H9 (cell line): ENCODE results near the gene FBXO31. TPM values are rescaled to one million over a fixed set of nuclear protein-coding genes. Genes with fewer than 3 reads are reported as not detected.

Source experiments
- DNase-seq: peaks from one replicate; pipeline ENCODE4 v3.0.0-alpha.2; 2017
- H2AFZ ChIP-seq: one replicate; pipeline ENCODE4 v1.6.1; 2013; ENCODE audit warnings: mild to moderate bottlenecking, low read length, control low read depth, moderate library complexity
- H2AK5ac ChIP-seq: 2 replicates; pipeline ENCODE4 v1.6.1; 2013; ENCODE audit warnings: low read length, control low read depth, mixed read lengths; ENCODE audit not compliant: insufficient read length
- H2BK120ac ChIP-seq: one replicate; pipeline ENCODE4 v1.6.1; 2013; ENCODE audit warnings: low read depth, mild to moderate bottlenecking, low read length, control low read depth, inconsistent platforms; ENCODE audit not compliant: poor library complexity, severe bottlenecking
- H2BK12ac ChIP-seq: 2 replicates; pipeline ENCODE4 v1.6.1; 2013; ENCODE audit warnings: low read length, control low read depth, mixed read lengths, low read depth; ENCODE audit not compliant: insufficient read length
- H2BK15ac ChIP-seq: 2 replicates; pipeline ENCODE4 v1.6.1; 2013; ENCODE audit warnings: low read depth, low read length, control low read depth
- H2BK20ac ChIP-seq: one replicate; pipeline ENCODE4 v1.6.1; 2013; ENCODE audit warnings: low read depth, mild to moderate bottlenecking, low read length, control low read depth, inconsistent platforms; ENCODE audit not compliant: poor library complexity, severe bottlenecking
- H2BK5ac ChIP-seq: 2 replicates; pipeline ENCODE4 v1.6.1; 2013; ENCODE audit warnings: low read length, control low read depth, mixed read lengths; ENCODE audit not compliant: insufficient read length
- H3K14ac ChIP-seq: 2 replicates; pipeline ENCODE4 v1.6.1; 2013; ENCODE audit warnings: low read length, control low read depth; ENCODE audit not compliant: insufficient read depth
- H3K18ac ChIP-seq: 2 replicates; pipeline ENCODE4 v1.6.1; 2013; ENCODE audit warnings: low read depth, mild to moderate bottlenecking, mixed read lengths, low read length, control low read depth; ENCODE audit not compliant: insufficient read length
- H3K23ac ChIP-seq: 2 replicates; pipeline ENCODE4 v1.6.1; 2013; ENCODE audit warnings: low read length, control low read depth, mixed read lengths, low read depth; ENCODE audit not compliant: insufficient read length
- H3K23me2 ChIP-seq: 2 replicates; pipeline ENCODE4 v1.6.1; 2013; ENCODE audit warnings: low read depth, mild to moderate bottlenecking, mixed read lengths, low read length, control low read depth; ENCODE audit not compliant: insufficient read length, poor library complexity, severe bottlenecking
- H3K27ac ChIP-seq: 2 replicates; pipeline ENCODE4 v1.5.1; 2013; ENCODE audit warnings: low read length, control low read depth, mixed read lengths, low read depth; ENCODE audit not compliant: insufficient read length
- H3K27me3 ChIP-seq: 2 replicates; pipeline ENCODE4 v1.6.1; 2013; ENCODE audit warnings: low read length, control low read depth, inconsistent platforms; ENCODE audit not compliant: insufficient read depth
- H3K4ac ChIP-seq: 2 replicates; pipeline ENCODE4 v1.6.1; 2013; ENCODE audit warnings: low read depth, mild to moderate bottlenecking, control low read depth, inconsistent platforms, low read length, moderate library complexity
- H3K4me1 ChIP-seq: 2 replicates; pipeline ENCODE4 v1.6.1; 2013; ENCODE audit warnings: low read length, control low read depth, inconsistent platforms; ENCODE audit not compliant: insufficient read depth
- H3K4me2 ChIP-seq: 2 replicates; pipeline ENCODE4 v1.6.1; 2013; ENCODE audit warnings: low read length, control low read depth, mixed read lengths; ENCODE audit not compliant: insufficient read length, insufficient read depth
- H3K56ac ChIP-seq: 2 replicates; pipeline ENCODE4 v1.6.1; 2013; ENCODE audit warnings: low read depth, mild to moderate bottlenecking, mixed read lengths, low read length, control low read depth; ENCODE audit not compliant: insufficient read length
- H3K79me1 ChIP-seq: 2 replicates; pipeline ENCODE4 v1.6.1; 2013; ENCODE audit warnings: low read depth, mild to moderate bottlenecking, moderate library complexity, low read length, control low read depth, inconsistent platforms; ENCODE audit not compliant: insufficient read depth, poor library complexity, severe bottlenecking
- H3K79me2 ChIP-seq: 2 replicates; pipeline ENCODE4 v1.6.1; 2013; ENCODE audit warnings: low read length, control low read depth, inconsistent platforms; ENCODE audit not compliant: insufficient read depth
- H3K9ac ChIP-seq: 2 replicates; pipeline ENCODE4 v1.6.1; 2013; ENCODE audit warnings: low read length, control low read depth, mixed read lengths; ENCODE audit not compliant: insufficient read length; ENCODE audit errors: extremely low read depth
- H3K9me3 ChIP-seq: one replicate; pipeline ENCODE4 v1.6.1; 2013; ENCODE audit warnings: low read depth, low read length, inconsistent platforms; ENCODE audit not compliant: control insufficient read depth
- H3T11ph ChIP-seq: one replicate; pipeline ENCODE4 v1.6.1; 2013; ENCODE audit warnings: mild to moderate bottlenecking, low read length, control low read depth, inconsistent platforms
- H4K20me1 ChIP-seq: one replicate; pipeline ENCODE4 v1.6.1; 2013; ENCODE audit not compliant: control insufficient read depth, insufficient read length, insufficient read depth
- H4K5ac ChIP-seq: 2 replicates; pipeline ENCODE4 v1.6.1; 2013; ENCODE audit warnings: low read depth, mild to moderate bottlenecking, mixed read lengths, low read length, control low read depth; ENCODE audit not compliant: insufficient read length
- H4K8ac ChIP-seq: replicated peaks from 2 replicates; pipeline ENCODE4 v1.6.1; 2013; ENCODE audit warnings: low read length, control low read depth, mixed read lengths, low read depth; ENCODE audit not compliant: insufficient read length
- H4K91ac ChIP-seq: 2 replicates; pipeline ENCODE4 v1.6.1; 2013; ENCODE audit warnings: low read depth, mild to moderate bottlenecking, moderate library complexity, mixed read lengths, low read length, control low read depth; ENCODE audit not compliant: insufficient read length
- H3K27ac Mint-ChIP-seq, 3 experiments: 2 replicates in 2 of 3; 3 replicates in 1 of 3; pipeline ENCODE4 v1.8.0; 2020 to 2021; ENCODE audit warnings: mixed read lengths in 3 of 3, mild to moderate bottlenecking in 1 of 3, moderate library complexity in 1 of 3
- H3K27me3 Mint-ChIP-seq: 2 replicates; pipeline ENCODE4 v1.8.0; 2021; ENCODE audit warnings: low read depth, mild to moderate bottlenecking, moderate library complexity, mixed read lengths
- H3K36me3 Mint-ChIP-seq, 3 experiments: 2 replicates in 2 of 3; 3 replicates in 1 of 3; pipeline ENCODE4 v1.8.0; 2020 to 2021; ENCODE audit warnings: low read depth in 3 of 3, mixed read lengths in 3 of 3; ENCODE audit not compliant: insufficient read depth in 1 of 3
- H3K4me1 Mint-ChIP-seq, 2 experiments: 2 replicates each; pipeline ENCODE4 v1.8.0; 2020; ENCODE audit warnings: mixed read lengths in 2 of 2
- H3K4me3 Mint-ChIP-seq, 2 experiments: 2 replicates in 1 of 2; 3 replicates in 1 of 2; pipeline ENCODE4 v1.8.0; 2020 to 2021; ENCODE audit warnings: mild to moderate bottlenecking in 2 of 2, mixed read lengths in 2 of 2, moderate library complexity in 1 of 2
- H3K9me3 Mint-ChIP-seq, 2 experiments: 2 replicates in 1 of 2; 3 replicates in 1 of 2; pipeline ENCODE4 v1.8.0; 2020; ENCODE audit warnings: mild to moderate bottlenecking in 2 of 2, mixed read lengths in 2 of 2, moderate library complexity in 1 of 2
- WGBS: extraction: QIAGEN DNeasy Blood & Tissue Kit; methylation state at CpG from one replicate; pipeline ENCODE4 v1.1.7; 2013; ENCODE audit warnings: missing lambda C conversion rate, low lambda C conversion rate, mixed read lengths; ENCODE audit not compliant: insufficient read length; ENCODE audit errors: extremely low coverage; 5-methylcytosine and 5-hydroxymethylcytosine counted together
- total RNA-seq: library from RNA; stranded (reverse); gene quantifications from 2 replicates; pipeline ENCODE4 v1.2.1, GENCODE V29; 2021
- TF ChIP-seq, protein P1 (sequence below): fragments of 200-600 bp; sonication (generic); conservative IDR thresholded peaks from 3 replicates; pipeline ENCODE4 v1.8.0; 2021; ENCODE audit warnings: antibody characterized with exemption, mild to moderate bottlenecking

FBXO31 gene
- total RNA-seq, 1 experiment from 2014 or later: 24.2 TPM

DNA sequence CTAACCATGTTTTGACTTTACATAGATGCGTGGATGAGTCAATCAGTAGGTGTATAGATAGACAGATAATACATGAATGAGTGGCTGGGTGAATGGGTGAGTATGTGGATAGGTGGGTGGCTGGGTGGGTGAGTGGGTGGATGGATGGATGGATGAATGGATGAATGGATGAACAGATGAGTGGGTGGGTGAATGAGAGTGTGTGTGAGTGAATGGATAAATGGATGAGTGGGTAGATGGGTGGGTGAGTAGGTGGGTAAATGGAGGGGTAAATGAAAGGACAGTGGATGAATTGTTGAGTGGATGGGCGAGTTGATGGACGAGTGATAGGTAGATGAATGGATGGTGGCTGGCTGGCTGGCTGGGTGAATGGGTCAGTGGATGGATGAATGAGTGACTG lies 89.6 kb downstream of the FBXO31 start:
- Histone ChIP-seq H2BK5ac (no peak overlapping the region), H2BK12ac (no peak overlapping the region), H3K27me3 (no peaks in the 10 kb centered on the region), H3K9ac (no peak overlapping the region), H2BK120ac (no peak overlapping the region), H3K4me1 (no peaks in the 10 kb centered on the region), H3K23me2 (no peaks in the 10 kb centered on the region), H3K27ac (no peak overlapping the region), H2BK20ac (no peak overlapping the region), H3K56ac (no peak overlapping the region), H3K4ac (no peak overlapping the region), H3T11ph (no peak overlapping the region), H3K23ac (no peak overlapping the region), H3K14ac (no peak overlapping the region), H2BK15ac (no peak overlapping the region), H3K18ac (no peak overlapping the region), H3K79me2 (no peaks in the 10 kb centered on the region), H2AK5ac (no peak overlapping the region), H2AFZ (no peak overlapping the region), H4K91ac (no peak overlapping the region), H3K79me1 (no peaks in the 10 kb centered on the region), H4K5ac (no peak overlapping the region), H4K8ac (no peak overlapping the region), H4K20me1 (peaks cover 3% of the 10 kb centered on the region), H3K9me3 (peaks cover 9% of the 10 kb centered on the region), H3K4me2 (no peak overlapping the region)
- H3K4me3 Mint-ChIP-seq: no peak overlapping the region
- H3K36me3 Mint-ChIP-seq: peaks cover 7 to 11% (median 11%) of the 10 kb centered on the region in 3 experiments; a peak in 6 of 7 replicates
- peaks cover 5% of the 10 kb centered on the region; the same call in 1 of the 2 replicates for H3K27me3 Mint-ChIP-seq
- DNase-seq: no peak
- peaks cover 0 to 3% of the 10 kb centered on the region in 2 experiments; a peak in 2 of 5 replicates for H3K9me3 Mint-ChIP-seq
- TF ChIP-seq, protein P1, sequence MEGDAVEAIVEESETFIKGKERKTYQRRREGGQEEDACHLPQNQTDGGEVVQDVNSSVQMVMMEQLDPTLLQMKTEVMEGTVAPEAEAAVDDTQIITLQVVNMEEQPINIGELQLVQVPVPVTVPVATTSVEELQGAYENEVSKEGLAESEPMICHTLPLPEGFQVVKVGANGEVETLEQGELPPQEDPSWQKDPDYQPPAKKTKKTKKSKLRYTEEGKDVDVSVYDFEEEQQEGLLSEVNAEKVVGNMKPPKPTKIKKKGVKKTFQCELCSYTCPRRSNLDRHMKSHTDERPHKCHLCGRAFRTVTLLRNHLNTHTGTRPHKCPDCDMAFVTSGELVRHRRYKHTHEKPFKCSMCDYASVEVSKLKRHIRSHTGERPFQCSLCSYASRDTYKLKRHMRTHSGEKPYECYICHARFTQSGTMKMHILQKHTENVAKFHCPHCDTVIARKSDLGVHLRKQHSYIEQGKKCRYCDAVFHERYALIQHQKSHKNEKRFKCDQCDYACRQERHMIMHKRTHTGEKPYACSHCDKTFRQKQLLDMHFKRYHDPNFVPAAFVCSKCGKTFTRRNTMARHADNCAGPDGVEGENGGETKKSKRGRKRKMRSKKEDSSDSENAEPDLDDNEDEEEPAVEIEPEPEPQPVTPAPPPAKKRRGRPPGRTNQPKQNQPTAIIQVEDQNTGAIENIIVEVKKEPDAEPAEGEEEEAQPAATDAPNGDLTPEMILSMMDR: no peak
- no CpG with 5 or more reads among the region's 3 CpGs for WGBS
- H3K4me1 Mint-ChIP-seq: peaks cover 3 to 5% of the 10 kb centered on the region in 2 experiments; a peak in 3 of 4 replicates
- no peak overlapping the region; a peak in 1 of 7 replicates for H3K27ac Mint-ChIP-seq
